HepG2 (cell line): ENCODE results near the gene PATE1. TPM values are rescaled to one million over a fixed set of nuclear protein-coding genes. Genes with fewer than 3 reads are reported as not detected.

Source experiments
- ATAC-seq: fragments of 200-7000 bp; cut with Tn5 transposase; 3 replicates; pipeline ENCODE4 v1.9.1; 2020; ENCODE audit warnings: mild to moderate bottlenecking, moderate library complexity
- BruUV-seq: library from RNA; stranded (reverse); fragments of 400-500 nt; replicated peaks from 2 replicates; lab custom pipeline; 2021; lab: Mats Ljungman, UMichigan
- CTCF ChIA-PET: fragments of 300-600 bp; formaldehyde crosslinking; extraction: SDS; loops from one replicate; lab custom pipeline; 2021; ENCODE audit warnings: low total read pairs, inconsistent platforms, low intra/inter-chr PET ratio; lab: Yijun Ruan, JAX
- POLR2A ChIA-PET: fragments of 350-600 bp; sonication (Branson Sonifier 250); formaldehyde crosslinking; loops from one replicate; lab custom pipeline; 2020; ENCODE audit warnings: antibody characterized with exemption, inconsistent platforms; lab: Yijun Ruan, JAX
- DNase-seq: peaks from one replicate; pipeline ENCODE4 v3.0.0-alpha.2; 2015; ENCODE audit warnings: low spot score
- FAIRE-seq: peaks from 3 replicates; lab custom pipeline; 2011; peaks lifted over from hg19 to GRCh38; lab: Jason Lieb, UNC
- H2AFZ ChIP-seq: one replicate; pipeline ENCODE4 v1.6.1; 2011; ENCODE audit warnings: low read length, inconsistent platforms
- H3K27ac ChIP-seq: fragments of 300-600 bp; 3 replicates; pipeline ENCODE4 v1.8.0; 2011; ENCODE audit warnings: mixed run types, mild to moderate bottlenecking, mixed read lengths, low read length, inconsistent platforms; ENCODE audit not compliant: insufficient read depth; ENCODE audit errors: extremely low read length
- H3K27me3 ChIP-seq, 2 experiments: fragments of 200-600 bp in 1 of 2; 2 replicates in 1 of 2; 3 replicates in 1 of 2; pipeline versions ENCODE4 v1.6.0 to v1.8.0; 2011; ENCODE audit warnings: low read length in 2 of 2, mild to moderate bottlenecking in 2 of 2, moderate library complexity in 2 of 2, inconsistent platforms in 1 of 2; ENCODE audit not compliant: insufficient read depth in 2 of 2, control insufficient read depth in 1 of 2
- H3K36me3 ChIP-seq, 2 experiments: fragments of 200-600 bp in 1 of 2; replicated peaks in 1 of 2; 2 replicates in 1 of 2; 3 replicates in 1 of 2; pipeline versions ENCODE4 v1.5.1 to v1.8.0; 2011; ENCODE audit warnings: low read length in 2 of 2, inconsistent platforms in 1 of 2; ENCODE audit not compliant: insufficient read depth in 2 of 2, control insufficient read depth in 1 of 2
- H3K4me1 ChIP-seq: 2 replicates; pipeline ENCODE4 v1.5.1; 2012; ENCODE audit warnings: low read length, inconsistent platforms; ENCODE audit not compliant: insufficient read depth
- H3K4me2 ChIP-seq: 2 replicates; pipeline ENCODE4 v1.6.0; 2011; ENCODE audit warnings: low read depth, low read length, inconsistent platforms
- H3K4me3 ChIP-seq, 3 experiments: fragments of 200-600 bp in 1 of 3; sonication (generic), shearing (Covaris generic) in 1 of 3; replicated peaks in 1 of 3; 2 replicates each; pipeline ENCODE4 v1.5.1; 2011 to 2016; ENCODE audit warnings: low read length in 3 of 3, inconsistent platforms in 2 of 3, low read depth in 2 of 3, mild to moderate bottlenecking in 2 of 3, control low read depth in 1 of 3, mixed read lengths in 1 of 3; ENCODE audit not compliant: insufficient read depth in 1 of 3
- H3K79me2 ChIP-seq: one replicate; pipeline ENCODE4 v1.6.1; 2011; ENCODE audit warnings: low read length, inconsistent platforms; ENCODE audit not compliant: insufficient read depth
- H3K9ac ChIP-seq: 2 replicates; pipeline ENCODE4 v1.6.0; 2011; ENCODE audit warnings: mild to moderate bottlenecking, low read depth, low read length, inconsistent platforms; ENCODE audit not compliant: insufficient read depth
- H3K9me3 ChIP-seq: 2 replicates; pipeline ENCODE4 v1.5.1; 2012; ENCODE audit warnings: mild to moderate bottlenecking, low read length
- H4K20me1 ChIP-seq: 2 replicates; pipeline ENCODE4 v1.6.0; 2011; ENCODE audit warnings: inconsistent platforms, mild to moderate bottlenecking, low read length, moderate library complexity; ENCODE audit not compliant: insufficient read depth
- HHEX ChIP-seq: IDR thresholded peaks from 2 replicates; pipeline ENCODE4 v1.6.1; 2016; ENCODE audit warnings: control low read depth
- NR1H2 ChIP-seq: sonication (generic); formaldehyde crosslinking; IDR thresholded peaks from 2 replicates; pipeline ENCODE4 v1.8.1; 2022; ENCODE audit warnings: low read depth, missing genetic modification reagents, borderline replicate concordance
- PAXIP1 ChIP-seq: sonication (generic); formaldehyde crosslinking; conservative IDR thresholded peaks from 2 replicates; pipeline ENCODE4 v1.4.0; 2020; ENCODE audit warnings: mild to moderate bottlenecking, missing genetic modification reagents, moderate library complexity
- WGBS: methylation state at CpG from one replicate; pipeline ENCODE4 v1.1.6; 2017; ENCODE audit warnings: low lambda C conversion rate; 5-methylcytosine and 5-hydroxymethylcytosine counted together
- in situ Hi-C: cut with HindIII; loops from 2 replicates; pipeline ENCODE4 v1.10.0; 2017; ENCODE audit warnings: low pct_unique_long_range_greater_than_20kb; ENCODE audit not compliant: extremely low pct_ligation_motif_present
- intact Hi-C: fragments of 100-400 bp; cut with micrococcal nuclease; formaldehyde crosslinking; loops from one replicate; pipeline ENCODE4 v1.10.0; 2022; ENCODE audit not compliant: unreplicated experiment
- polyA plus RNA-seq, 8 experiments: library from polyadenylated mRNA; depleted of rRNA in 3 of 8; stranded (reverse) in 7 of 8; unstranded in 1 of 8; fragments of >200 nt; fragmentation: Illumina TruSeq in 4 of 8; extraction: Trizol in 4 of 8; gene quantifications; 2 replicates each; pipeline versions ENCODE4 v1.2.1 to v1.2.3, GENCODE V29; 2011 to 2016; ENCODE audit warnings: low read depth in 4 of 8, missing spikeins in 1 of 8, mixed read lengths in 1 of 8; ENCODE audit not compliant: insufficient read depth in 1 of 8
- total RNA-seq, 5 experiments: library from RNA; depleted of rRNA; stranded (reverse); fragments of >200 nt; fragmentation: Illumina TruSeq; extraction: Trizol; gene quantifications; 2 replicates each; pipeline ENCODE4 v1.2.3, GENCODE V29; 2016; ENCODE audit warnings: low read depth in 1 of 5

PATE1 gene
- total and polyA plus RNA-seq, 2 of the 13 experiments (the other 11 are each of a cell fraction or from before 2014, with no cell fraction given) = not detected

- no peak for TF ChIP-seq HHEX (CRISPR knock-in tag)
- no peak for TF ChIP-seq NR1H2
Measured at GRCh38 chr11:125772834-125773505, 26.9 kb downstream of the PATE1 start (continued).

DNA sequence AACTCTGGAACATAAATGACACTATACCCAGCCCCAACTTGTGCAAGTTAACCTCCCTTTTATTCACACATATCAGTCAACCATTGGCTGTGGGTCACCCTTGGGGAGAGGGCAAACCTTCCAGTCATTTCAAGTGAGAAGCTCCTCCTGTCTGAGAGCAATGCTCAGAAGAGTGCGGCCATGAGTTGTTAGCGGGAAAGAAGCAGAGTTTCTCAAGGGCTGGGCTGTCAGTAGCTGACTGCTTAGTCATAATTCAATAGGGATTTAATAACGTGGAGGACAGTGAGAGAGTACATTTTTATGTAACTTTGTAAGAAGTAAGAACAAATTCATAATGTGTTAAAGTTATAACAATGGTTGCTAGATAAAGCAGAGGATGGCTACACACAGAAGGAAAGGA, 27.4 kb downstream of the PATE1 start:
- intact Hi-C loops = no loop called here
- ChIA-PET POLR2A (no interaction called here), CTCF (no interaction called here)
- WGBS = 14% methylated on average over 3 of the region's 3 CpGs
- BruUV-seq = no TSS peak
- H3K4me2 ChIP-seq = no peak overlapping the region
- H3K9ac ChIP-seq = no peak overlapping the region
- H2AFZ ChIP-seq = no peak overlapping the region
- ATAC-seq (no peak), FAIRE-seq (no peak), DNase-seq (no peak)
- no peaks in the 10 kb centered on the region for H4K20me1 ChIP-seq
- no peak overlapping the region for H3K4me3 ChIP-seq
- no peak for TF ChIP-seq PAXIP1 (CRISPR knock-in tag)
- H3K36me3 ChIP-seq = no peaks in the 10 kb centered on the region
- H3K79me2 ChIP-seq = no peaks in the 10 kb centered on the region
- H3K27ac ChIP-seq = no peak overlapping the region
- H3K4me1 ChIP-seq = no peaks in the 10 kb centered on the region
- H3K9me3 ChIP-seq = no peaks in the 10 kb centered on the region
- peaks cover 1 to 25% of the 10 kb centered on the region in 2 experiments; a peak in 3 of 5 replicates for H3K27me3 ChIP-seq
- in situ Hi-C loops = no loop called here
